Kidney epithelial cell (primary cell): ENCODE results near the gene GTF2E1. TPM values are rescaled to one million over a fixed set of nuclear protein-coding genes. Genes with fewer than 3 reads are reported as not detected.
"Not testable (repeated sequence)": the region's sequence is repeated elsewhere in the genome, so short reads cannot be mapped to it uniquely, and the experiment has no call there.

Experiments used
- DNase-seq: peaks from one replicate; pipeline ENCODE4 v3.0.0-alpha.2; 2010; ENCODE audit warnings: low read depth
- H3K27me3 ChIP-seq: 2 replicates; pipeline ENCODE4 v1.6.0; 2011; ENCODE audit warnings: low read length; ENCODE audit not compliant: control insufficient read depth, insufficient read depth
- H3K36me3 ChIP-seq: 2 replicates; pipeline ENCODE4 v1.5.1; 2011; ENCODE audit warnings: low read length; ENCODE audit not compliant: control insufficient read depth, insufficient read depth
- H3K4me3 ChIP-seq: 2 replicates; pipeline ENCODE4 v1.5.1; 2011; ENCODE audit warnings: low read depth, mild to moderate bottlenecking, control low read depth, low read length
- CTCF ChIP-seq: IDR thresholded peaks from 2 replicates; pipeline ENCODE4 v1.5.1; 2011; ENCODE audit warnings: mild to moderate bottlenecking, moderate library complexity, low read length, control low read depth, inconsistent platforms; ENCODE audit not compliant: insufficient read depth, poor library complexity, severe bottlenecking
- total RNA-seq: library from RNA; depleted of rRNA; stranded (reverse); fragments of >200 nt; gene quantifications from 2 replicates; pipeline ENCODE4 v1.2.3, GENCODE V29; 2015

The GTF2E1 gene
- total RNA-seq, 1 donor from 2014 or later: 20.0 TPM

- H3K27me3 ChIP-seq: no peaks in the 10 kb centered on the region
- no peak for DNase-seq
- H3K4me3 ChIP-seq: no peak overlapping the region
- H3K36me3 ChIP-seq: no peaks in the 10 kb centered on the region
- no peak for TF ChIP-seq CTCF
These were observed 28.3 kb downstream of the GTF2E1 start for GRCh38 chr3:120770891-120771290.

GRCh38 chr3:120772081-120772480 is 29.5 kb downstream of the GTF2E1 start:
- no peaks in the 10 kb centered on the region for H3K36me3 ChIP-seq
- no peak for DNase-seq
- TF ChIP-seq CTCF: no peak

GRCh38 chr3:120773932-120774331 is 31.4 kb downstream of the GTF2E1 start:
- no peaks in the 10 kb centered on the region for H3K27me3 ChIP-seq
- no peaks in the 10 kb centered on the region for H3K36me3 ChIP-seq
- no peak for DNase-seq
- TF ChIP-seq CTCF: no peak
- H3K4me3 ChIP-seq: no peak overlapping the region

More at GRCh38 chr3:120772081-120772480, 29.5 kb downstream of the GTF2E1 start:
- no peaks in the 10 kb centered on the region for H3K27me3 ChIP-seq
- H3K4me3 ChIP-seq: no peak overlapping the region

- Histone ChIP-seq H3K27me3 (no peaks in the 10 kb centered on the region), H3K4me3 (no peak overlapping the region), H3K36me3 (no peaks in the 10 kb centered on the region)
- TF ChIP-seq CTCF: no peak
- no peak for DNase-seq
These were observed 32.9 kb downstream of the GTF2E1 start for GRCh38 chr3:120775411-120775810.

GRCh38 chr3:120778776-120779175 is 36.2 kb downstream of the GTF2E1 start:
- no peak for DNase-seq
- Histone ChIP-seq H3K4me3 (no peak overlapping the region), H3K36me3 (no peaks in the 10 kb centered on the region), H3K27me3 (no peaks in the 10 kb centered on the region)
- TF ChIP-seq CTCF: no peak

- TF ChIP-seq CTCF: no peak
- no peak overlapping the region for H3K4me3 ChIP-seq
- peak; percentile 54 for DNase-seq
- H3K27me3 ChIP-seq: no peaks in the 10 kb centered on the region
- no peaks in the 10 kb centered on the region for H3K36me3 ChIP-seq
These were observed 38.4 kb downstream of the GTF2E1 start for GRCh38 chr3:120780977-120781376.

- H3K36me3 ChIP-seq, H3K4me3 ChIP-seq, H3K27me3 ChIP-seq, DNase-seq: not testable (repeated sequence)
These were observed 43.3 kb downstream of the GTF2E1 start for GRCh38 chr3:120785832-120786231.
